K562 (cell line): ENCODE measurements around the gene ZDHHC18. TPM values are rescaled to one million over a fixed set of nuclear protein-coding genes. Genes with fewer than 3 reads are reported as not detected.
A peak's percentile ranks its signal among the peaks of the same experiment; 100 is the strongest.

Source experiments
- AFF1 ChIP-seq, 2 experiments: fragments of 450-650 bp; IDR thresholded peaks; 2 replicates each; pipeline ENCODE4 v1.6.1; 2018; ENCODE audit warnings: mild to moderate bottlenecking in 2 of 2, low read depth in 1 of 2; ENCODE audit not compliant: partially characterized antibody in 2 of 2
- BRCA1 ChIP-seq, 2 experiments: fragments of 450-650 bp in 1 of 2; sonication (generic) in 1 of 2; formaldehyde crosslinking in 1 of 2; IDR thresholded peaks; 2 replicates each; pipeline versions ENCODE4 v1.5.0 to v1.6.1; 2017 to 2020; ENCODE audit warnings: mild to moderate bottlenecking in 1 of 2, missing genetic modification reagents in 1 of 2
- CAMTA2 ChIP-seq: fragments of 250-450 bp; sonication (Bioruptor Pico); conservative IDR thresholded peaks from 2 replicates; pipeline ENCODE4 v1.5.1; 2022
- CHD4 ChIP-seq: fragments of 200-600 bp; sonication (generic); IDR thresholded peaks from 3 replicates; pipeline ENCODE4 v1.6.1; 2012; ENCODE audit warnings: low read depth, mild to moderate bottlenecking, mixed read lengths, low read length, inconsistent platforms; ENCODE audit not compliant: insufficient read depth, insufficient replicate concordance, poor library complexity, severe bottlenecking
- DIDO1 ChIP-seq: fragments of 450-650 bp; IDR thresholded peaks from 2 replicates; pipeline ENCODE4 v1.6.1; 2016; ENCODE audit warnings: low read depth, missing biosample characterization, missing genetic modification characterization
- GTF2E2 ChIP-seq: fragments of 200-800 bp; sonication (Bioruptor generic); IDR thresholded peaks from 2 replicates; pipeline ENCODE4 v1.6.1; 2016; ENCODE audit warnings: missing genetic modification characterization, missing compliant biosample characterization
- MYC ChIP-seq, 2 experiments: fragments of 250-450 bp in 1 of 2; sonication (Bioruptor Pico) in 1 of 2; IDR thresholded peaks; 2 replicates each; pipeline versions ENCODE4 v1.5.1 to v1.6.1; 2012 to 2021; ENCODE audit warnings: low read depth in 2 of 2, borderline replicate concordance in 1 of 2, improper control_type of control experiment in 1 of 2, low read length in 1 of 2, mild to moderate bottlenecking in 1 of 2, moderate library complexity in 1 of 2
- POLR2AphosphoS5 ChIP-seq: IDR thresholded peaks from 2 replicates; pipeline ENCODE4 v1.6.1; 2011; ENCODE audit warnings: mild to moderate bottlenecking, low read depth, low read length, moderate library complexity; ENCODE audit not compliant: control insufficient read depth, insufficient read depth
- RFX1 ChIP-seq: fragments of 450-650 bp; IDR thresholded peaks from 2 replicates; pipeline ENCODE4 v1.6.1; 2016; ENCODE audit warnings: mild to moderate bottlenecking, moderate library complexity
- TBL1XR1 ChIP-seq, 2 experiments: IDR thresholded peaks; 2 replicates each; pipeline ENCODE4 v1.6.1; 2012; ENCODE audit warnings: improper control_type of control experiment in 2 of 2, low read length in 2 of 2, mild to moderate bottlenecking in 1 of 2
- TRIM28 ChIP-seq: fragments of 450-650 bp; IDR thresholded peaks from 2 replicates; pipeline ENCODE4 v1.6.1; 2017
- ZNF444 ChIP-seq: fragments of 250-450 bp; sonication (Bioruptor Pico); IDR thresholded peaks from 2 replicates; pipeline ENCODE4 v1.4.0; 2020; ENCODE audit warnings: mild to moderate bottlenecking, moderate library complexity
- polyA plus RNA-seq, 8 experiments: library from polyadenylated mRNA; depleted of rRNA in 4 of 8; stranded (reverse) in 5 of 8; unstranded in 3 of 8; fragments of >200 nt; fragmentation: Nextera tagmentation in 2 of 8; fragmentation: Illumina TruSeq in 1 of 8; extraction: Ambion mirVana in 2 of 8; extraction: Trizol in 1 of 8; gene quantifications; 2 replicates each; pipeline versions ENCODE4 v1.2.1 to v1.2.3, GENCODE V29; 2011 to 2014; ENCODE audit warnings: inconsistent platforms in 1 of 8, missing spikeins in 1 of 8
- total RNA-seq, 7 experiments: library from RNA; depleted of rRNA in 6 of 7; stranded (reverse); fragments of >200 nt in 6 of 7; fragmentation: Illumina TruSeq in 2 of 7; extraction: Trizol in 2 of 7; gene quantifications; 2 replicates each; pipeline versions ENCODE4 v1.2.1 to v1.2.3, GENCODE V29; 2011 to 2021; ENCODE audit warnings: low replicate concordance in 1 of 7

The ZDHHC18 gene
- total and polyA plus RNA-seq, 9 of the 15 experiments (the other 6 are each of a cell fraction or from before 2014, with no cell fraction given), result 0.42 to 35.6 (median 15.8) TPM

- TF ChIP-seq CHD4 (no peak), DIDO1 (tag) (0 out of 2 replicates have a peak, but pooled peaks have one; percentile 11), GTF2E2 (tag) (peak; percentile 86), ZNF444 (CRISPR knock-in tag) (0 out of 2 replicates have a peak, but pooled peaks have one; percentile 24), TBL1XR1 (IDR thresholded peaks at IDR 0.05; ENCODE audit: low read length in 2 of 2) (peak in 1 of 2 experiments; percentile 6; a peak in 1 of 4 replicates), CAMTA2 (no peak), MYC (IDR thresholded peaks at IDR 0.05; ENCODE audit: low read depth, low read length) (peak; percentile 69), MYC (CRISPR knock-in tag; IDR thresholded peaks at IDR 0.05; ENCODE audit: borderline replicate concordance, low read depth) (no peak), TRIM28 (no peak), RFX1 (no peak), AFF1 (IDR thresholded peaks at IDR 0.05; ENCODE audit: low read depth in 1 of 2, partially characterized antibody in 2 of 2) (peak; percentile 59 to 80), BRCA1 (IDR thresholded peaks at IDR 0.05) (no peak), BRCA1 (CRISPR knock-in tag; IDR thresholded peaks at IDR 0.05) (no peak), POLR2AphosphoS5 (peak; percentile 91)
These were observed 39.8 kb upstream of the ZDHHC18 start (continued) for GRCh38 chr1:26786437-26787380.
